ENCODE measurements around the gene PARD3B.

PARD3B gene

DNA sequence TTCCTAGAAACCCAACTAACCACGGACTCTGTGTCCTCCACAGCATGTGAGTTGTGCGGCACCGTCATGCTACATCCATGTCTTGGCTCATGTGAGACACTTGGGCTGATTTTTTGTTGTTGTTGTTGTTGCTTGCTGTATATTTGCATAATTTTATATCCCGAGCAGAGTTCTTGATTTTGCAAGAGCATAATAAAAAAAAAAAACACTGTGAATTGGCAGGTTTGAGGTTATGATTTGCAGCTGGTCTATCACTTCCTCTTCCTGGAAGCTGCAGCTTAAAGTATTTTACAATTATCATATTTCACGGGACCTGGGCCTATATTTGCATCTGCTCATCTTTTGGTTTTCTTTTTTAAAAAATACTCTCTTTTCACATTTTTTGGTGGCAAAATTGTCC, 994.8 kb downstream of the PARD3B start:
- ChIA-PET POLR2A (ENCODE audit: low non-redundant PET) (no interaction called here), CTCF (interaction anchor here (0.8 kb wide), 1 partner anchor 53 kb away, joined by 3 read pairs; no protein-coding TSS in a partner anchor)
- DNase-seq (ENCODE audit: low spot score): no peak
- no peak overlapping the region for H3K27ac ChIP-seq
- TF ChIP-seq, protein P1, sequence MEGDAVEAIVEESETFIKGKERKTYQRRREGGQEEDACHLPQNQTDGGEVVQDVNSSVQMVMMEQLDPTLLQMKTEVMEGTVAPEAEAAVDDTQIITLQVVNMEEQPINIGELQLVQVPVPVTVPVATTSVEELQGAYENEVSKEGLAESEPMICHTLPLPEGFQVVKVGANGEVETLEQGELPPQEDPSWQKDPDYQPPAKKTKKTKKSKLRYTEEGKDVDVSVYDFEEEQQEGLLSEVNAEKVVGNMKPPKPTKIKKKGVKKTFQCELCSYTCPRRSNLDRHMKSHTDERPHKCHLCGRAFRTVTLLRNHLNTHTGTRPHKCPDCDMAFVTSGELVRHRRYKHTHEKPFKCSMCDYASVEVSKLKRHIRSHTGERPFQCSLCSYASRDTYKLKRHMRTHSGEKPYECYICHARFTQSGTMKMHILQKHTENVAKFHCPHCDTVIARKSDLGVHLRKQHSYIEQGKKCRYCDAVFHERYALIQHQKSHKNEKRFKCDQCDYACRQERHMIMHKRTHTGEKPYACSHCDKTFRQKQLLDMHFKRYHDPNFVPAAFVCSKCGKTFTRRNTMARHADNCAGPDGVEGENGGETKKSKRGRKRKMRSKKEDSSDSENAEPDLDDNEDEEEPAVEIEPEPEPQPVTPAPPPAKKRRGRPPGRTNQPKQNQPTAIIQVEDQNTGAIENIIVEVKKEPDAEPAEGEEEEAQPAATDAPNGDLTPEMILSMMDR (conservative IDR thresholded peaks at IDR 0.05; ENCODE audit: low read depth): no peak

DNA sequence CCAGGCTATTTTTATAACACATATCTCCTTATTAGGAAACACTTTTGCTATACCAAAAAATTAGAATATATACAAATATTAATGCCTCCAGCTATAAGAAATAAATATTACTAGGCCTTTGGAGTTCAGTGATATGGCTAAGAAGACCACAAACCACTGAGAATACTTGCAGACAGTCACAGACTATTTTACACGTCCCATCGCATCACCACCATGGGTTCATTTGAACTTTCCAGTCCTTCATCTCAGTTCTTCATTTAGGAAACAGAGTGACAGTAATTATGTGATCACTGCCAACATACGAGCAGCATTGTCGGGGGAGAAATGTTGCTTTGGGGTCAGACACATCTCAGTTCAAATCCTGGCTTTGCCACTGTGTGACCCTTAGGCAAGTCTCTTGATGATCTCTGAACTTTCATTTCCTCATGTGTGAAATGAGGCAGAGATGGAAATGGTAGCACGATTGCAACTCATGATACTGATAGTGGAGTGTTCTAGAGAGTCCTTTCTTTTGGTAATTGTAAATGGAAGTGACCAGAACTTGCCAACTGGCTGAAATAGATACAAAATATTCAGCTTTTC, 998.1 kb downstream of the PARD3B start:
- TF ChIP-seq, protein P1 (conservative IDR thresholded peaks at IDR 0.05; ENCODE audit: low read depth): no peak
- POLR2A ChIA-PET (ENCODE audit: low non-redundant PET): no interaction called here
- CTCF ChIA-PET: interaction anchor here (0.5 kb wide), 1 partner anchor 165 kb away, joined by 3 read pairs; no protein-coding TSS in a partner anchor
- H3K27ac ChIP-seq: no peak overlapping the region
- no peak for DNase-seq (ENCODE audit: low spot score)

DNA sequence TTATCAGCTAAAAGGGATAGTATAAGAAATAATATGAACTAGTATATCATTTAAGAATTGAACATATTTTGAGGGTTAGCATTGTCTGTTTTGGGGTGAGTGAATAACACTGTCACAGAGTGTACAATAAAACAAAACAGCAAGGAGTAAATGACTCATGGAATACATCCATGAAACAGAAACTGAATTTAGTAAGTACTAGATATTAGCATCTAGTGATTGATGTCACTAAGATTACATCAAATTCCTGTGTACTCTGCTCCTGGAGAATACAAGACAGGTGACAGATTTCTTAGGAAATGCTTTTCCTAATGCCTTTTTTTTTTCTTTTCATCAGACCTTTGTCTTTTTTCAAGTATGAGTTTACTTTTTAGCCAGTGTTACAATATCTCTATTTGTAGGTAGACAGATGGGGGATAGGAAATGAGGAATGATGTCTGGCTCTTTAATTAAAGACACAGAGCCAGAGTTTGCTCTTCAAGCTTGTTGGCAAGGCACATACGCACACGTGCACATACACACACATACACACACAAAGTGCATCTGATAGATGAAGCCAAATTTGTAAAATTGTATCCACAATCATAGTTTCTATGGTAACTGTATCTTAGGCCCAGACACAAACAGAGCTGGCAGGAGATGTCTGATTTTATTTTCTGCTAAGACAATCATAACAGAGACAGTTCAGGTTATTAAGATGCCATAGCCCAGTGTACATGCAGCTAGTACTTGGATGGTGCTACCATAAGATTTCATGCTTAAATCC, 998.8 kb downstream of the PARD3B start:
- TF ChIP-seq, protein P1 (conservative IDR thresholded peaks at IDR 0.05; ENCODE audit: low read depth): no peak
- POLR2A ChIA-PET (ENCODE audit: low non-redundant PET): no interaction called here
- no peak for DNase-seq (ENCODE audit: low spot score)
- no peak overlapping the region for H3K27ac ChIP-seq
- CTCF ChIA-PET: interaction anchor here (0.7 kb wide), 1 partner anchor 509 kb away, joined by 3 read pairs; no protein-coding TSS in a partner anchor

DNA sequence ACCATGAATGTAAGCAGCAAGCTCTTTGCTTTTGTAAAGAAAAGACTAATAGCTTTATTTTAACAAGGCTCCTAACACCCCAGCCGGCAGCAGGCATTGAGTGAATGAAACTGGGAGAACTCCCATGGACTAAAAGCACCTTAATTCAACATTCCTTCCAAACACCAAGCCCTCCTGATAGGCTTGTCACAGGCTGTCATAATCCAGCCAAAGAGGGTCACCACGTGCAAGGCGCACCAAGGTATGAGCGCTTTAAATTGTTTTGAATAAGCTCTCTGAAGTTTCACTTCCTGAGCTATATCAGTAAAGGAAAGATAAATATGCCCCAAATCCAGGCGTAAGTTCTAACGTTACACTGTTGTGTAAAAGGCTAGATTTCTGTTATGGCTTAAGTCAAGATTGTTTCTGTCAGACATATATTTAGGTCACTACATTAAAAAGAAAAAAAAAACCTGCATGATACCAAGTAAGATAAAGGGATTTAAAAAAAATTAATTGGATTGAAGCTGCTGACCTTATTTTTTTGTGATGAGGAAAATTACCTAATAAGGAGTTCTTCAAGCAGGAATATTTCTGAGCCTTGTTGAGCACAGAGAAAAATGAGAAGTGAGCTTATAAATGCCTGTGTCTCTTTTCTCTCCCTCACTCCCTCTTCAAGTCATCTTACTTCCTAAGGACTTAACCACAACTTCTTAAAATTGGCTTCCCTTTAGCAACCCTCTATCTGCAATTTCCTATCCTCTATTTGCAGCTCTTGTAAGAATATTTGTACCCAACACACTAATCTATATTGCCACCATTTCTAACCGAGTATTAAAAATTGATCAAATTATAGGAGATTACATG, 1000.9 kb downstream of the PARD3B start:
- no peak for DNase-seq (ENCODE audit: low spot score)
- no peak overlapping the region for H3K27ac ChIP-seq
- POLR2A ChIA-PET (ENCODE audit: low non-redundant PET): no interaction called here
- TF ChIP-seq, protein P1 (conservative IDR thresholded peaks at IDR 0.05; ENCODE audit: low read depth): no peak
- CTCF ChIA-PET: interaction anchor here (0.6 to 0.7 kb wide), 4 partner anchors 22 to 581 kb away, joined by 3 to 10 read pairs (median 4); no protein-coding TSS in a partner anchor

DNA sequence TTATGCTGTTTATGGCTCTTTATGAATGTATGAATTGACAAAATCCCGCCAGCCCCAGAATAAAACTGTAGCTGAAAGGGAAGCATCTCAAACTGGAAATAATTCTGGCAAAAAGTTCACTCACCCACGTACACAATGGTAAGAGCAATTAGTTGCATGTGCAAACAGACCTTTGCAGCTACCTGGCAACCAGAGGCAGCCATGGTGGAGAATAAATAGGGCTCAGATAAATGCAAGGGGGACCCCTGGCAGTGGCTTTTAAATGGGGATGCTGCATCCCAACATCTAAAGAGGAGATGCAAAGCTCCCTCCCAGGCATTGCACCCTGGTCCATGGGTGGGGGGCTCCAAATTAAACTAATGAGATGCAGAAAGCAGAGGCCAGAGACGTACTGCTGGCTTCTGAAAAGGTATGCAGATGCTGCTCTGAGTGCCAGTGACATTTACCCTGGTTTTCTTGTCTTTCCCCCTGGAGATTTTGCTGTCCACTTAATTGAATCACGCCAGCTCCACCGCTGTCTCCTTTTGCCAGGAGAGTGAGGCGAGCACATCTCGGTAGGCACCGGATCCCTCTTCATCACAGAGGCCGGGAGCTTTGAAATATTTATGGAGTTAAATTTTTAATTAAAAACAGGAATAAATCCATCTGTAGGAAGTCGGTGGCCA, 1010.4 kb downstream of the PARD3B start:
- CTCF ChIA-PET: no interaction called here
- POLR2A ChIA-PET (ENCODE audit: low non-redundant PET): no interaction called here
- TF ChIP-seq, protein P1 (conservative IDR thresholded peaks at IDR 0.05; ENCODE audit: low read depth): no peak
- no peak for DNase-seq (ENCODE audit: low spot score)
- H3K27ac ChIP-seq: no peak overlapping the region

DNA sequence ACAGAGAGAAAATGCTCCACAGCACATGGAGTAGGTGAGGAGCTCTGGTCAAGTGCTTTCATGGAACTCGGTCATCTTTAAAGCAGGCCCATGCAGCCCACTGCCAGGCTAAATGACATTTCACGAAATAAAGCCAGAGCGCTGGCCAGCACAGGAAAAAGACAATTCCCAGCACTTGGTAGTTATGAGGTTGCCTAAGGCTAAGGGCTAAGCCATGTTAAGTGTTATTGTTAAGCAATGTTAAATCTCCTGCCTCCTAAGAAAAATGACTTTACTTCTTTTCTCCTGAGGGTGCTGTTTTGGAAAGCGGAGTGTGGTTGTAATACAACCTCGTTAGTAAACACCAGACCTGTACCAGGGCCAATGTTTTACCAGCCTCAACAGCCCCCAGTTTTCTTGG, 1011.1 kb downstream of the PARD3B start:
- no peak overlapping the region for H3K27ac ChIP-seq
- DNase-seq (ENCODE audit: low spot score): no peak
- ChIA-PET CTCF (no interaction called here), POLR2A (ENCODE audit: low non-redundant PET) (no interaction called here)
- TF ChIP-seq, protein P1 (conservative IDR thresholded peaks at IDR 0.05; ENCODE audit: low read depth): no peak

Measured in RWPE1 (cell line).